Caco-2 (cell line): ENCODE results near the gene SLC12A7. TPM values are rescaled to one million over a fixed set of nuclear protein-coding genes. Genes with fewer than 3 reads are reported as not detected.

Experiments used
- BruUV-seq: library from RNA; stranded (reverse); fragments of 400-500 nt; replicated peaks from 2 replicates; lab custom pipeline; 2021; lab: Mats Ljungman, UMichigan
- CTCF ChIA-PET: fragments of 300-600 bp; sonication (Branson Sonifier 250); formaldehyde crosslinking; loops from one replicate; lab custom pipeline; 2022; ENCODE audit warnings: antibody characterized with exemption; lab: Charles Lee
- POLR2A ChIA-PET: fragments of 300-600 bp; sonication (Branson Sonifier 250); formaldehyde crosslinking; loops from one replicate; lab custom pipeline; 2022; ENCODE audit warnings: antibody characterized with exemption; lab: Charles Lee
- DNase-seq, 2 experiments: peaks; one replicate each; pipeline versions ENCODE4 v3.0.0 to v3.0.0-alpha.2; 2020 to 2022
- H3K27me3 ChIP-seq: replicated peaks from 2 replicates; pipeline ENCODE4 v1.6.0; 2011; ENCODE audit warnings: low read length; ENCODE audit not compliant: control insufficient read depth, insufficient read depth
- H3K36me3 ChIP-seq: 2 replicates; pipeline ENCODE4 v1.5.1; 2011; ENCODE audit warnings: low read length; ENCODE audit not compliant: control insufficient read depth, insufficient read depth
- H3K4me1 ChIP-seq: fragments of 250-450 bp; sonication (Bioruptor Pico); 2 replicates; pipeline ENCODE4 v1.5.1; 2020; ENCODE audit warnings: mild to moderate bottlenecking
- H3K4me3 ChIP-seq: 2 replicates; pipeline ENCODE4 v1.5.1; 2011; ENCODE audit warnings: low read depth, mild to moderate bottlenecking, control low read depth, low read length
- H3K9me3 ChIP-seq: fragments of 250-450 bp; sonication (Bioruptor Pico); 2 replicates; pipeline ENCODE4 v1.5.1; 2020; ENCODE audit warnings: mild to moderate bottlenecking, moderate library complexity
- H3K27ac Mint-ChIP-seq: one replicate; pipeline ENCODE4 v1.8.0; 2022; ENCODE audit warnings: mixed read lengths; ENCODE audit not compliant: unreplicated experiment
- H3K27me3 Mint-ChIP-seq: one replicate; pipeline ENCODE4 v1.8.0; 2022; ENCODE audit warnings: mixed read lengths; ENCODE audit not compliant: insufficient read depth, unreplicated experiment
- H3K36me3 Mint-ChIP-seq: one replicate; pipeline ENCODE4 v1.8.0; 2022; ENCODE audit warnings: mild to moderate bottlenecking, mixed read lengths; ENCODE audit not compliant: insufficient read depth, unreplicated experiment
- H3K4me1 Mint-ChIP-seq: one replicate; pipeline ENCODE4 v1.8.0; 2022; ENCODE audit warnings: low read depth, mixed read lengths; ENCODE audit not compliant: unreplicated experiment
- H3K4me3 Mint-ChIP-seq: one replicate; pipeline ENCODE4 v1.8.0; 2022; ENCODE audit warnings: mild to moderate bottlenecking, moderate library complexity, mixed read lengths; ENCODE audit not compliant: unreplicated experiment
- H3K9me3 Mint-ChIP-seq: one replicate; pipeline ENCODE4 v1.8.0; 2022; ENCODE audit warnings: mixed read lengths; ENCODE audit not compliant: unreplicated experiment
- CTCF ChIP-seq, 2 experiments: fragments of 200-600 bp in 1 of 2; IDR thresholded peaks; 1 replicate in 1 of 2; 2 replicates in 1 of 2; pipeline versions ENCODE4 v1.5.1 to v1.8.0; 2011 to 2022; ENCODE audit warnings: antibody characterized with exemption in 1 of 2, control low read depth in 1 of 2, inconsistent platforms in 1 of 2, low read depth in 1 of 2, low read length in 1 of 2, mild to moderate bottlenecking in 1 of 2, moderate library complexity in 1 of 2; ENCODE audit not compliant: insufficient read depth in 1 of 2, severe bottlenecking in 1 of 2, unreplicated experiment in 1 of 2
- intact Hi-C: fragments of 100-400 bp; cut with micrococcal nuclease; formaldehyde crosslinking; loops from one replicate; pipeline ENCODE4 v1.10.0; 2022; ENCODE audit not compliant: unreplicated experiment
- total RNA-seq: library from RNA; stranded (reverse); gene quantifications from 2 replicates; pipeline ENCODE4 v1.2.3, GENCODE V29; 2022

The SLC12A7 gene
- total RNA-seq, 1 experiment from 2014 or later = 41.7 TPM

- Mint-ChIP-seq H3K9me3 (no peaks in the 10 kb centered on the region), H3K36me3 (peaks cover 11% of the 10 kb centered on the region), H3K4me1 (peaks cover 10% of the 10 kb centered on the region), H3K27me3 (no peaks in the 10 kb centered on the region), H3K27ac (no peak overlapping the region), H3K4me3 (peak overlapping the region; percentile 63)
- H3K27me3 ChIP-seq = no peaks in the 10 kb centered on the region
- no peak overlapping the region for H3K4me3 ChIP-seq
- CTCF ChIA-PET = interaction anchor here (0.6 to 2.3 kb wide), 5 partner anchors 14 to 227 kb away, joined by 3 to 12 read pairs (median 3); no protein-coding TSS in a partner anchor
- POLR2A ChIA-PET = no interaction called here
- H3K9me3 ChIP-seq = no peaks in the 10 kb centered on the region
- DNase-seq = peak in 1 of 2 experiments; percentile 36
- intact Hi-C loops = no loop called here
- H3K36me3 ChIP-seq = no peaks in the 10 kb centered on the region
- TF ChIP-seq CTCF (IDR thresholded peaks at IDR 0.05; ENCODE audit: insufficient read depth in 1 of 2, low read depth in 1 of 2, low read length in 1 of 2, severe bottlenecking in 1 of 2, unreplicated experiment in 1 of 2) = no peak
- BruUV-seq = no TSS peak
- peaks cover 40% of the 10 kb centered on the region for H3K4me1 ChIP-seq
Measured at GRCh38 chr5:1007681-1008450, 104.0 kb downstream of the SLC12A7 start.

GRCh38 chr5:1007221-1007680 lies 104.6 kb downstream of the SLC12A7 start:
- ChIA-PET POLR2A (no interaction called here), CTCF (interaction anchor here (0.6 to 2.3 kb wide), 5 partner anchors 13 to 228 kb away, joined by 3 to 12 read pairs (median 3); no protein-coding TSS in a partner anchor)
- DNase-seq = peak in 1 of 2 experiments; percentile 31
- intact Hi-C loops = no loop called here
- H3K4me1 ChIP-seq = peaks cover 40% of the 10 kb centered on the region
- no peaks in the 10 kb centered on the region for H3K9me3 ChIP-seq
- H3K4me3 ChIP-seq = no peak overlapping the region
- H3K27me3 Mint-ChIP-seq = no peaks in the 10 kb centered on the region
- H3K4me3 Mint-ChIP-seq = peak overlapping the region; percentile 63
- no peaks in the 10 kb centered on the region for H3K9me3 Mint-ChIP-seq
- H3K27me3 ChIP-seq = no peaks in the 10 kb centered on the region
- no TSS peak for BruUV-seq
- H3K36me3 Mint-ChIP-seq = peaks cover 11% of the 10 kb centered on the region
- no peaks in the 10 kb centered on the region for H3K36me3 ChIP-seq
- no peak for TF ChIP-seq CTCF (IDR thresholded peaks at IDR 0.05; ENCODE audit: insufficient read depth in 1 of 2, low read depth in 1 of 2, low read length in 1 of 2, severe bottlenecking in 1 of 2, unreplicated experiment in 1 of 2)
- H3K27ac Mint-ChIP-seq = no peak overlapping the region
- H3K4me1 Mint-ChIP-seq = peaks cover 10% of the 10 kb centered on the region

GRCh38 chr5:1006656-1007071 lies 105.2 kb downstream of the SLC12A7 start:
- H3K4me1 Mint-ChIP-seq = peaks cover 10% of the 10 kb centered on the region
- H3K9me3 Mint-ChIP-seq = no peaks in the 10 kb centered on the region
- peaks cover 11% of the 10 kb centered on the region for H3K36me3 Mint-ChIP-seq
- intact Hi-C loops = no loop called here
- H3K9me3 ChIP-seq = no peaks in the 10 kb centered on the region
- H3K27me3 ChIP-seq = no peaks in the 10 kb centered on the region
- DNase-seq = peak in 1 of 2 experiments; percentile 31
- TF ChIP-seq CTCF (IDR thresholded peaks at IDR 0.05; ENCODE audit: insufficient read depth in 1 of 2, low read depth in 1 of 2, low read length in 1 of 2, severe bottlenecking in 1 of 2, unreplicated experiment in 1 of 2) = no peak
- peaks cover 40% of the 10 kb centered on the region for H3K4me1 ChIP-seq
- H3K36me3 ChIP-seq = no peaks in the 10 kb centered on the region
- no peaks in the 10 kb centered on the region for H3K27me3 Mint-ChIP-seq
- peak overlapping the region; percentile 63 for H3K4me3 Mint-ChIP-seq
- H3K27ac Mint-ChIP-seq = no peak overlapping the region
- no TSS peak for BruUV-seq
- POLR2A ChIA-PET = no interaction called here
- CTCF ChIA-PET = interaction anchor here (0.6 to 2.3 kb wide), 5 partner anchors 13 to 228 kb away, joined by 3 to 12 read pairs (median 3); no protein-coding TSS in a partner anchor
- H3K4me3 ChIP-seq = no peak overlapping the region
